GM18907 (cell line): ENCODE data around the gene FBXW7.

Source experiments
- ATAC-seq: cut with Tn5 transposase; IDR thresholded peaks from one replicate; pipeline ENCODE4 v1.9.1; 2021; ENCODE audit warnings: mild to moderate bottlenecking, moderate library complexity; ENCODE audit not compliant: unreplicated experiment

Gene FBXW7

DNA sequence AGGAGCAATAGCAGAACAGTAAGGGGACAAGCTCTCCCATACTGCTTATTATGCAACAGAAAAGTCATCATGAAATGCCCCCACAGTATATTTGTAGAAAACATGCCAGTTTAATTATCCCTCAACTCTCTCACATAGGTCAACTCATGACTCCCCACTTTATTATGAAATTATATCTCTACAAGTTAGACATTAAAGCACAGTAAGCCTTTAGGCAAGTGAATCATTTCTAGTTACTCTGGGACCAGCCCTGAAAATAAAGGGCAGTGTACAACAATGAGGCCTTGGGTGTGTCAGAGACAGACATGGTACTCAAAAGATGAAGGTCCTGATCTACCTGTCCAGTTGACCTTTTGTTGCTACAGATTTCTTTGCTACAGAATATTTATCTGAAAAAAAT, 191.9 kb downstream of the FBXW7 start:
- ATAC-seq = no peak

DNA sequence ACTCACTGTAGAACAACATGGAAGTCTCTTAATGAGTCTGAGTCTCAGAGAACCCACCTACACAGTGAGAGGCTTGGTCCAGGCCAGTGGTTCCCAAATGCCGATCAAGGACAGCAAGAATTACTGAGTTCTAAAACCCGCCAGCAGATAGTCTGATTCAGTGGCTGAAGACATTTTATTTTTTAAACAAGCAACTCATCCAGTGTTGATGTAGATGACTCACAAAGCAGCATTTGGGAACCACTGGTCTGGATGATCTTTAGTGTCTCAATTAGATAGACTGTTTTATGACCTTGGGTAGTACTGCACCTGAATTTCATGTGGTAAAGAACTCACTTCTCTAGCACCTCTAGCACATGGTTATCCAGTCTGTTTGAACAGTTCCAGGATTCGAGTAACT, 193.6 kb downstream of the FBXW7 start:
- no peak for ATAC-seq

DNA sequence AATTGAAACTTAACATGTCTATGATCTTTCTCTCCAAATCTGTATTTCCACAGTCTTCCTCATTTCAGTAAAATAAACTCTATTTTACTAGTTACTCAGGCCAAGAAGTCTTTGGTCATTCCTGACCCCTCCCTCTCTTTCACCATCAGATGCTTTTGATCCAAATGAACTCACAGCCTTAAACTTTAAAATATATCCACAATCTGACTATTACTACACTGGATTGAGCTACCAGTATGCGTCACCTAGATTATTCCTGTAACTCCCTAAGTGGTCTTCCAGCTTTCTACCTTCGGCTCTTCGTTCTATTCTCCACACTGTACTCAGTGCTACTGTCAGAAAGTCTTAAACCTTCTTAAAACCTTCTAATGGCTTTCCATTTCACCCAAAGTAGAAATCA, 195.1 kb downstream of the FBXW7 start:
- no peak for ATAC-seq

DNA sequence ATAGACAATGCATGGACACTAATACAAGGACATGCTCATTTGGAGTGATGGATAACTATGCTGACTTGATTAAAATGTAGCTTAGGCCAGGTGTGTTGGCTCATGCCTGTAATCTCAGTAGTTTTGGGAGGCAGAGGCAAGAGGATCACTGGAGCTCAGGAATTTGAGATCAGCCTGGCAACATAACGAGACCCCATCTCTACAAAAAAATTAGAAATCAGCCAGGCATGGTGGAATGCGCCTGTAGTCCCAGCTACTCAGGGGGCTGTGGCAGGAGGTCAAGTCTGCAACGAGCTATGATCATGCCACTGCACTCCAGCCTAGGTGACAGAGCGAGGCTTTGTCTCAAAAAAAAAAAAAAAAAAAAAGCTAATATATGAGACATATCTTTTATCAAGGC, 196.3 kb downstream of the FBXW7 start:
- no peak for ATAC-seq

DNA sequence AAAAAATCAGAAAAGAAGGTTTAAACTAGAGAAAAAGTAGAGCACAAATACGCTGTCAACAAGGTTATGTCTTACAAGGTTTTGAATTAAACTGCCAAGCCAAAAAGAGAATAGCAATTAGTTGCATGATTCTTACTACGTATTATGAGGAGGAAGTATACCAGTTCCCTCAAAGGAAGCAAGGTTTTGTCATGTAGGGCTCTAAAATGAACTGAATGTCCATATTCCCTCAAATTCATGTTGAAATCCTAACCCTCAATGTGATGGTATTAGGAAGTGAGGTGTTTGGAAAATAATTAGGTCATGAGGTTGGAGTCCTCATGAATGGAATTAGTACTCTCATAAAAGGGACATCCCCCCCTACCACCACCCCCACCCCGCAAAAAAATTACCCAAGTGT, 201.0 kb downstream of the FBXW7 start:
- no peak for ATAC-seq

DNA sequence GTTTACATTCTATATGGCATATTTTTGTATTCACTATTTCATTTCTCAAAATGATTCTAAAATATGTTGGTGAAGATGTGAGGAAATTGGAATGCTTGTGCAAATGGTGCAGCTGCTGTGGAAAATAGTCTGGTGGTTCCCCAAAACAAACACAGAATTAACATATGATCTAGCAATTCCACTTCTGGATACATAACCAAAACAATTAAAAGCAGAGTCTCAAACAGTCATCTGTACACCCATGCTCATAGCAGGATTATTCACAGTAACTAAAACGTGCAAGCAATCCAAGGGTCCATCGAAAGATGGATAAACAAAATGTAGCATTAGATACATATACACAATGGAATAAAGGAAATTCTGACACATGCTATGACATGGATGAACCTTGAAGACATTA, 204.8 kb downstream of the FBXW7 start:
- ATAC-seq = no peak

DNA sequence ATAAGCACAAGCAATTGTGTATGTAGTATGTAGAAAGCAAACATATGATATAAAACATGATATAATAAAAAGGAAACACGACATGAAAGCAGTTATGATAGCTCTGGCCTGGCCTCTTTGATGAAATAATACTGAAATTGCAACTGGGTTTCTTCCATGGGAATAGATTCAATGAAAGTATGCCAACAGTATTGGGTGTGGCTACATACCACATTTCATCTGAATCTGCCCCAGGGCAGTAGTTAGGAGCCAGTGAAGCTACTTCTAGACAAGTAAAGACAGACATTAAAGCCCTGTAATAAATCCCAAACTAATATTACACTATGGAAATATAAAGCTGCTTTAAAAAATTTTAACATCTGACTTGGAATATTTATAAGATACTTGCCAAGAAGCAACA, 207.3 kb downstream of the FBXW7 start:
- no peak for ATAC-seq

DNA sequence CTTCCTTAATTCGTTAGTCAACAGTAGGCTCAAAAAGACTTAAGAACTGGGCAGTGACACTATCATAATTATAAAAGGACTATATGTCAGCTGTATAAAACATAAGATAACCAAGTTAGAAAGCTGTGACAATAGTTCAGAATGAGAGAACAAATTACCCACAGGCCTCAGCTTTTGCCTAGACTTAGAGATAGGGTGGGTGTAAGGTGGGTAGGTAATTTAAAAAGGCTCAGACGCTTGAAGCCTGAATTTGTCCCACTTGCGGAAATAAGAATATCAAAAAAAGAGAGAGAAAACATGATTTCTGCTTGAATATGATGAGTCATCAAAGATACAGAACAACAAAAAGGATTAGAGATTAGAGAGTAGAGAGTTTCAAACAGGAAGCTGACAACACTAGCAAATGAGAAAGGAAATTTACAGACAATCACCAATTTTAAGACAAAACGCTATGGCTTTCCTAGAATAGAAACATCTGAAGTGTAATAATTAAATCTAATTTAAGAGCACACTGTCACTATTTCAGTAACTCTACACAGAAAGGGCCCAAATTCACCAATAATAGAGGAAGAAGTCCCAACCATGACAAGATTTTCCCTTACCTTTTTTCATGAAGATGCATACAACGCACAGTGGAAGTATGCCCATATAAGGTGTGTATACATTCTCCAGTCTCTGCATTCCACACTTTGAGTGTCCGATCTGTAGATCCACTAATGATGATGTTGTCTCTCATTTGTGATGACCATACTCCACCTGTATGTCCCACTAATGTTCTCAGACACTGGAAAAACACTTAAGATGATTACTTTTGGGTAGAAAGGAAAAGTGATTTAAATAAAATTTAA, 208.1 kb downstream of the FBXW7 start:
- no peak for ATAC-seq

DNA sequence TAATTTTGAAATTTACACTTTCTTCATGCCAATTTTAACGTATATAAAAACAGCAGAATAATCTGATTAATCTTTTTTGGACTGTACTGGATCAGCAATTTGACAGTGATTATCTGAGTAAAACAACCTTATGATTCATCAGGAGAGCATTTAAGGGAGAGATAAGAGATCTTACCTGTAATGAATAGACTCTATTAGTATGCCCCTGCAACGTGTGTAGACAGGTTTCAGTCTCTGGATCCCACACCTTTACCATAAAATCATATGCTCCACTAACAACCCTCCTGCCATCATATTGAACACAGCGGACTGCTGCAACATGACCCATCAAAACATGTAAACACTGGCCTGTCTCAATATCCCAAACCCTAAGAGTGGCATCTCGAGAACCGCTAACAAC, 210.1 kb downstream of the FBXW7 start:
- no peak for ATAC-seq

DNA sequence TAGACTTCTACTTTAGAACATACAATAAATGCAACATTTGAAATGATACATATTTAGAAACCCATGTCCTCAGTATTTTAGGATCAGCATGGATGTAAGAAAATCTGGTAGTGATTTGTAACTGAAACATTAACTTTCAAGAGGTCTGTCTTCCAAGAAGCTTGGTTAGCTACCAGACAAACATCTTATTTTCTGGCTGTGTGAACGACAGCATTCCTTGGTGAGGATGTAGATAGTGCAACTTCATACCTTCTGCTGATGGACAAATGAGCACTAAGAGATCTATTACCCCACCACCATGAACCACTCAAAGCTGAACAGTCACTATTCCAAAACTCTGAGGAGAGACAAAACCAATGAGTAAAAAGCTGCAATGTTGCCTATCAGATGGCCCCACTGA, 212.7 kb downstream of the FBXW7 start:
- no peak for ATAC-seq

DNA sequence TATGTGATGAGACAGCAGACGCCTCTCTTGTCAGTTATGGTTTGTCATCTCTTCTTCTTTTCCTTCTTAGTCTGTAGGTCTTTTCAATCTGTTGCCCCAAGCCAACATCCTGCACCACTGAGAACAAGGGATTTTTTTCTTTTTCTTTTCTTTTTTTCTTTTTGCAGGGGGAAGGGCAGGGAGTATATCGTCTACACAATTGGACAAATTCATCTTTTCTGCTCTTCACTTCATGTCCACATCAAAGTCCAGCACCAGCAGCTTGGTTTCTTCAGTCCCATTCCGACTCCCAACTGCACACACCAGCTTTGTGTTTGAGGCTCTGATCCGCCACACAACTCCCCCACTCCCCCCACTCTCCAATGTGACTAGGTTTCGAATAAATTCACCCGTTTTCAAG, 213.2 kb downstream of the FBXW7 start:
- ATAC-seq = no peak

DNA sequence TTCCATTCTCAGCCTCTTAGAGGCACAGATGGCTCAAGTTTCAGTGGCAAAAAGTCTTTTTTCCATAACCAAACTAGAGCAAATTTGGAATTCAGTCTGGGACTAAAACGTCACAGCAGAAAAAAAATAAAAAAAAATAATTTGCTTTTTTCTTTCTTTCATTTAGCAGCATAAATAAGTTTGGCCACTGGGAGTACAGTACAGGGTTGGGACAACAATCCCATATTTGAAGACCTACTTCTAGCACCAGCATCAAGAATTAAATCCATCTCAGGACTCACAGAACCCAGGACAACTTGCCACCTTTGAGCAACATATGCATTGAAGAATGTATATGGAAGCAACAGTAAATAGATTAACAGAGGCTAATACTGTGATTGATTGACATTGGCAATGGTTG, 214.0 kb downstream of the FBXW7 start:
- no peak for ATAC-seq

DNA sequence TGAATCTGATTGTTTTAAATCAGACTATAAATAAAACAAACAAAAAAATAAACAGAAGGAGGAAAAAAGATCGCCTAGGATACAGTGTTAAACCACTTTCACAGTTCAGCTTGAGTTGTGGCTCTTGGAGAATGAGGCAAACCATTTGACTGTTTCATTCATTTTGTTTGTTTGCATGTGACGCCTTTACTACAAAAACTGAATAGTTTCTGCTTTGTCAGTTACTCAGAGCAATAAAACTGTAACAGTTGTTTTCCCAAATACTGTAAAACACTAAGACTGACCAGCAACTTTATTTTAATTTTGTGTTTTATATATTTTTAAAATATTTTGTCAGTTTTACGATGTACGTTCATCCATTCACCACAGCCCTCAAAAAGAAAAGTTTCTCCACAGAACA, 214.5 kb downstream of the FBXW7 start:
- ATAC-seq = no peak

DNA sequence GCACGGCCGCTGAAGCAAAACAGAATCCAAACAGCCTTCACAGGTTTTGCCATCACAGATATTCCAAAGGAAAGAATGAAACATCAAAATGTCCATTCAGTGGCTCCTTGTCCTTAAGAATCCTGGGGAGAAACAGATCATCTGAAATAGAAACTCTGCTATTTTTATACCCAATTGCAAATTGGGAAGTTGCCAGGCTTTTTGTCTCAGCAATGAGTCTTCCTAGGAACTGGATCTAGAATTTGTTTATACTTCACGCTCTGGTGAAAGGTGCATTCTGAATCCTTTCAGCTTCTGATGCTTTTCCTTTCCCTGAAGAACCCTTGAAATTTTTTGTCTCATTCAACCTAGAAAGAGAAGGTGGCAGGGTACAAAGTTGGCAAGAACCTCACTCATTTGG, 218.9 kb downstream of the FBXW7 start:
- no peak for ATAC-seq

DNA sequence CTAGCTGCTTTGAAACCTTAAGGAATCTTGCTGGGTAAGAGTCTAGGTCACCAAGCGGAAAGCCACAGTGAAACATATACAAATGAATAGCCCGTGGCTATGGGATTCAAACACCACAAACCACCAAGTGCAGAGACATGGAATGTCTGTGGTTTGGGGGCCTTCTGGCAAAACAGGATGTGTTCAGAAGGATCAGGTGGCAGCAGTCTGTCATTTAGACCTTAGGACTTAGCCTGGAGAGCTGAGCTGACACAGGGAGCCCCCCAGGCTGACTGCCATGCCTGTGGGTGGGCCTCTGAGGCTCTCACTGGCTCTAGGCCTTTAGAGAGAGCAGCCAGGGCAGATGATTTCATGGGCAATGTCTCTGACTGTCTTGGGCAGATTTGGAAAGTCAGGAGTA, 225.6 kb downstream of the FBXW7 start:
- peak; percentile 46 for ATAC-seq

DNA sequence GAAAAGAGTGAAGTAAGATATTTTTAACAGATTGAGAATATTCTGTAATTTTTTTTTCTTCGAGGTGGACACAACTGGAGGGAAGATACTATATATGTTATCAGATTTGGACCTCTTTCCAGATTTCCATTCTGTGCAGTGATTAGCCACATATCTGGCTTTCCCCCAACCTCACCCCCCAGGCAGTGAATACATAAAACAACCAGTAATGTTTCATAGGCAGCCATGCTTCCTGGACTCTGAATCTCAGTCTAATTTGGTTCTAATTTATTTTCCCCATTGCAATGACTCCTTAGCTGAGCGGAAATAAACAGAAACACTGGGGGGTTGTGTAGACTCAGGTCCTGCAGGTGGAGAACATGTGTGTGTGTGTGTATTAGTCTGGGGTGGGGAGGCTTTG, 226.5 kb downstream of the FBXW7 start:
- ATAC-seq = no peak

DNA sequence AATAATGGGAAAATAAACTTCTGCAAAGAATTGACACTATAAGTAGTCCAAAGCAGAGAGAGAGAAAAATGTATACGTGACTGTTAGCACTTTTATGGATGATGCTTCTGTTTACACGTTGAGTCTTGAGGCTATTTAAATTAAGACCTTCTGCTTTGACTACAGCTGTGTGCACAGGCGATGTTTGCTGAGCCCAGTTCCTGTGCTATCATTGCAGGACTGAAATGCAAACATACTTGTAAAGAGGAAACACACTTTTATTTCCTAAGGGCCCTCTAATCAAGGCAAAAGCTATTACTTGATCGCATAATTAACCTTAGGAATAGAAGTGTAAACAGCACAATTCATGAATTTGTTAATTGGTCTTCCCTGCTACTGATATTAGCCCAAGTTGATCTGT, 226.9 kb downstream of the FBXW7 start:
- ATAC-seq = no peak

DNA sequence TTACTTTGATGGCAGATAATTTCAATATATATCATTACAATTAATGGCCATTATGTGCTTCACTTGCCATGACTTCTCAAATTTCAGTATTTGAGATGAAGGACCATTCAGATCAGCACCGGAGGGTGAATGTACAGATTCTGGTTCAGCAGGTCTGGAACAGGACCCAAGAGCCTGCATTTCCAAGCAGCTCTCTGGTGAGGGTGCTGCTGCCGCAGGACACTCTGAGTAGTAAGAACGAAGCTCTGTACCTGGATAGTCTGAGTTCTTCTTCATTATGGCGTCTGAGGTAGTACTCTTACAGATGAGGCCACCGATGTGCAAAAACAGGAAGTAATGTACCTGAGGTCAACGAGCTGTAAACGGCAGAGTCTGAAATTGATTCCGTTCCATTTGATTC, 228.2 kb downstream of the FBXW7 start:
- ATAC-seq = no peak

DNA sequence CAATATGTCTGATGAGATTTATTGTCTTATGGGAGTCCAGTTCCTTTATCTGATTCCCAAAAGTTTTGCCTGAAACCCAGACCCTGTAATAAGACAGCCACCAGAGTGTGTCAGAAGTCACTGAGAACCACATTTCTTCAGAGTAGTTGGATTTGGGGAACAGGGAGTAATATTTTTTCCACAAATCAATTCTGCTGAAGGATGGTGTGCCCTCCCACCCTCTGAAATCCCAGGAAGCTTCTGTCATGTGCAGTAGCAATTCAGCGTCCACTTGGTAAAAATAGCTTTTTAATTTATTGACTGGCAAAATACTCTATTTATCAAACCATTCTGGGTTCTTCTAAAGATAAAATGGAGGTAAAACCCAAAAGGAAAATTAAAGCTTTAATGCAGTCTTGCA, 229.4 kb downstream of the FBXW7 start:
- no peak for ATAC-seq

DNA sequence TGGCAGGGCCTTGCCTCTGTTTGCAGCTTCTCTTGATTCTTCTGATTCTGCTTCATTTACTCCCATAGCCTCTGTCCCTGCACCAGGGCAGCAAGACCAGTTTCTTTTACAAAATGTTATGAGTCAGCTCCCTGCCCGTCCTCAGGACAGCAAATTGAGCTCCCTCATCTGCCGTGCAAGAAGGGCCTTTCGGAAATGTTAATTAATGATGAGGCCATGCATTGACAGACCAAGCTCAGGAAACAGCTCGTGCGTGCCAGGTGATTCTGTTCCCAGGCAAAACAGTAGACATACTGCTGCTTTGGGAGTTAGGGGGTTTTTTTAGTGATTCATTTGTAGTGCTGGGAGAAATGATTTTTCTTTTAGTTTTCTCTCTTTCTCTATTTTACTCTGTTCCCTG, 231.7 kb downstream of the FBXW7 start:
- ATAC-seq = peak; percentile 96

DNA sequence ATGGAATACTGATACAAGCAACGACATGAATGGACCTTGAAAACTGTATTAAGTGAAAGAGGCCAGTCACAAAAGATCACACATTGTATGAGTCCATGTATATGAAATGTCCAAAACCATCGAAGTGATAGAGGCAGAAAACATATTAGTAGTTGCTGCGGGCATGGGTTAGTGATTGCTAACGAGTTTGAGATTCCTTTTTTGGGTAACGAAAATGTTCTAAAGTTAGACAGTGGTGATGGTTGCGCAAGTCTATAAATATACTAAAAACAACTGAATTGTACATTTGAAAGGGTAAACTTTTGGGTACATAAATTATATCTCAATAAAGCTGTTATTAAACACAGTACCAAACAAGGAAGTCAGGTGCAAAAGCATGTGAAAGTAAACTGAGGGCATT, 234.5 kb downstream of the FBXW7 start:
- ATAC-seq = no peak

DNA sequence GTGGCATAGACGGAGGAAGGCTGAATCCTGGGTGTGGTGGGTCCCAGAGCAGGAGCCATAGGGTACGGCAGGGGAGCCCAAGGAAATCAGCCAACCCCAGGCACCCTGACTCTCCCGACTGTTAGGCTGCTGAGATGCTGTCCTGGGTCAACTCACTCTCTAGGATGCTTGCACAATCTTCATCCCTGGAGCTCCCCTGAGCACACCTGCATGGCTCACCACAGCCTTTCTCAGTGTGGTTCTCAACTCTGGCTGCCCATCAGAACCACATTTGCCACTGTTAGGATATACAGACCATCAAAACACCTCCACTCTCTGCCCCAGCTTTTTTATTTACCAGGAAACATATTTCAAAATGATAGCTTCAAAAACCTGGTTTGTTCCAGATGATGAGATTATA, 236.3 kb downstream of the FBXW7 start:
- no peak for ATAC-seq

DNA sequence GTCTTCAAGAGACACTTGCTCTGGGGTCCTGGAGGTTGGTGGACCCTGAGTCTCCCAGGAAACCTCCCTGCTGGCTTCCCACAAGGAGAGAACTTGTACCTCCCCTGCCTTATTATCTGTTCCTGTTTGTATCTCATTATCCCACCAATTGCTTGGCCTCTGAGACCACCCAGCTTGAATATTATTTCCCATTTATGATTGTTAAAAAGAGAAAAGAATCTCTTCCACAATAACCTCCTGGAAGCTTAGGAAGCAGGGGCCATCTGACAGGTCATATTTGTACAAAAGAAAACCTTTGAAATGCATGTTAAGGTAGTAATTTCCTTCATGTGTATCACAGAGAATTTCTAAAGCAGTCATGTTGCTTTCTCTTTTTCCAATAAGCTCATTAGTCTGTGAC, 239.5 kb downstream of the FBXW7 start:
- ATAC-seq = no peak
